ENCODE data around the gene SLC28A2. TPM values are rescaled to one million over a fixed set of nuclear protein-coding genes. Genes with fewer than 3 reads are reported as not detected.
"Not testable (repeated sequence)": the region's sequence is repeated elsewhere in the genome, so short reads cannot be mapped to it uniquely, and the experiment has no call there.

The SLC28A2 gene
- total RNA-seq, 1 experiment from 2014 or later: 0.20 TPM

- CTCF ChIA-PET: interaction anchor here (0.9 kb wide), 1 partner anchor 19 kb away, joined by 3 read pairs; no protein-coding TSS in a partner anchor
- DNase-seq (ENCODE audit: low spot score) (no peak), ATAC-seq (no peak)
- H3K36me3 Mint-ChIP-seq: peaks cover 30% of the 10 kb centered on the region
- peaks cover 77% of the 10 kb centered on the region for H3K9me3 Mint-ChIP-seq
- H3K27ac Mint-ChIP-seq: no peak overlapping the region
- H3K27me3 Mint-ChIP-seq (ENCODE audit: low read depth): peaks cover 30% of the 10 kb centered on the region
- peaks cover 4% of the 10 kb centered on the region; the same call in 1 of the 2 replicates for H3K4me1 Mint-ChIP-seq
- TF ChIP-seq, protein P1, sequence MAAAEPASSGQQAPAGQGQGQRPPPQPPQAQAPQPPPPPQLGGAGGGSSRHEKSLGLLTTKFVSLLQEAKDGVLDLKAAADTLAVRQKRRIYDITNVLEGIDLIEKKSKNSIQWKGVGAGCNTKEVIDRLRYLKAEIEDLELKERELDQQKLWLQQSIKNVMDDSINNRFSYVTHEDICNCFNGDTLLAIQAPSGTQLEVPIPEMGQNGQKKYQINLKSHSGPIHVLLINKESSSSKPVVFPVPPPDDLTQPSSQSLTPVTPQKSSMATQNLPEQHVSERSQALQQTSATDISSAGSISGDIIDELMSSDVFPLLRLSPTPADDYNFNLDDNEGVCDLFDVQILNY (CRISPR knock-in tag; IDR thresholded peaks at IDR 0.05): no peak
- TF ChIP-seq GABPB1 (CRISPR knock-in tag; IDR thresholded peaks at IDR 0.05) (no peak), SMAD4 (CRISPR knock-in tag; IDR thresholded peaks at IDR 0.05) (no peak), GTF2I (CRISPR knock-in tag; conservative IDR thresholded peaks at IDR 0.05) (no peak), ZNF423 (CRISPR knock-in tag; IDR thresholded peaks at IDR 0.05) (no peak)
- TF ChIP-seq, protein P2, sequence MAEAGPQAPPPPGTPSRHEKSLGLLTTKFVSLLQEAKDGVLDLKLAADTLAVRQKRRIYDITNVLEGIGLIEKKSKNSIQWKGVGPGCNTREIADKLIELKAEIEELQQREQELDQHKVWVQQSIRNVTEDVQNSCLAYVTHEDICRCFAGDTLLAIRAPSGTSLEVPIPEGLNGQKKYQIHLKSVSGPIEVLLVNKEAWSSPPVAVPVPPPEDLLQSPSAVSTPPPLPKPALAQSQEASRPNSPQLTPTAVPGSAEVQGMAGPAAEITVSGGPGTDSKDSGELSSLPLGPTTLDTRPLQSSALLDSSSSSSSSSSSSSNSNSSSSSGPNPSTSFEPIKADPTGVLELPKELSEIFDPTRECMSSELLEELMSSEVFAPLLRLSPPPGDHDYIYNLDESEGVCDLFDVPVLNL (CRISPR knock-in tag; IDR thresholded peaks at IDR 0.05; ENCODE audit: borderline replicate concordance, low read depth): no peak
- TF ChIP-seq, protein P3, sequence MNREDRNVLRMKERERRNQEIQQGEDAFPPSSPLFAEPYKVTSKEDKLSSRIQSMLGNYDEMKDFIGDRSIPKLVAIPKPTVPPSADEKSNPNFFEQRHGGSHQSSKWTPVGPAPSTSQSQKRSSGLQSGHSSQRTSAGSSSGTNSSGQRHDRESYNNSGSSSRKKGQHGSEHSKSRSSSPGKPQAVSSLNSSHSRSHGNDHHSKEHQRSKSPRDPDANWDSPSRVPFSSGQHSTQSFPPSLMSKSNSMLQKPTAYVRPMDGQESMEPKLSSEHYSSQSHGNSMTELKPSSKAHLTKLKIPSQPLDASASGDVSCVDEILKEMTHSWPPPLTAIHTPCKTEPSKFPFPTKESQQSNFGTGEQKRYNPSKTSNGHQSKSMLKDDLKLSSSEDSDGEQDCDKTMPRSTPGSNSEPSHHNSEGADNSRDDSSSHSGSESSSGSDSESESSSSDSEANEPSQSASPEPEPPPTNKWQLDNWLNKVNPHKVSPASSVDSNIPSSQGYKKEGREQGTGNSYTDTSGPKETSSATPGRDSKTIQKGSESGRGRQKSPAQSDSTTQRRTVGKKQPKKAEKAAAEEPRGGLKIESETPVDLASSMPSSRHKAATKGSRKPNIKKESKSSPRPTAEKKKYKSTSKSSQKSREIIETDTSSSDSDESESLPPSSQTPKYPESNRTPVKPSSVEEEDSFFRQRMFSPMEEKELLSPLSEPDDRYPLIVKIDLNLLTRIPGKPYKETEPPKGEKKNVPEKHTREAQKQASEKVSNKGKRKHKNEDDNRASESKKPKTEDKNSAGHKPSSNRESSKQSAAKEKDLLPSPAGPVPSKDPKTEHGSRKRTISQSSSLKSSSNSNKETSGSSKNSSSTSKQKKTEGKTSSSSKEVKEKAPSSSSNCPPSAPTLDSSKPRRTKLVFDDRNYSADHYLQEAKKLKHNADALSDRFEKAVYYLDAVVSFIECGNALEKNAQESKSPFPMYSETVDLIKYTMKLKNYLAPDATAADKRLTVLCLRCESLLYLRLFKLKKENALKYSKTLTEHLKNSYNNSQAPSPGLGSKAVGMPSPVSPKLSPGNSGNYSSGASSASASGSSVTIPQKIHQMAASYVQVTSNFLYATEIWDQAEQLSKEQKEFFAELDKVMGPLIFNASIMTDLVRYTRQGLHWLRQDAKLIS (CRISPR knock-in tag; IDR thresholded peaks at IDR 0.05; ENCODE audit: borderline replicate concordance): no peak
- POLR2A ChIA-PET: no interaction called here
- no peak overlapping the region for H3K4me3 Mint-ChIP-seq
Measured at GRCh38 chr15:45234562-45235235, 17.3 kb upstream of the SLC28A2 start.

- CTCF ChIA-PET: interaction anchor here (1.1 kb wide), 1 partner anchor 16 kb away, joined by 4 read pairs; no protein-coding TSS in a partner anchor
- H3K4me1 Mint-ChIP-seq; H3K27ac Mint-ChIP-seq; ATAC-seq; POLR2A ChIA-PET; DNase-seq (ENCODE audit: low spot score); H3K4me3 Mint-ChIP-seq: not testable (repeated sequence)
- H3K36me3 Mint-ChIP-seq: peaks cover 41% of the 10 kb centered on the region
- H3K27me3 Mint-ChIP-seq (ENCODE audit: low read depth): peaks cover 21% of the 10 kb centered on the region
- peaks cover 89% of the 10 kb centered on the region for H3K9me3 Mint-ChIP-seq
Measured at GRCh38 chr15:45236806-45237205, 15.2 kb upstream of the SLC28A2 start.

DNA sequence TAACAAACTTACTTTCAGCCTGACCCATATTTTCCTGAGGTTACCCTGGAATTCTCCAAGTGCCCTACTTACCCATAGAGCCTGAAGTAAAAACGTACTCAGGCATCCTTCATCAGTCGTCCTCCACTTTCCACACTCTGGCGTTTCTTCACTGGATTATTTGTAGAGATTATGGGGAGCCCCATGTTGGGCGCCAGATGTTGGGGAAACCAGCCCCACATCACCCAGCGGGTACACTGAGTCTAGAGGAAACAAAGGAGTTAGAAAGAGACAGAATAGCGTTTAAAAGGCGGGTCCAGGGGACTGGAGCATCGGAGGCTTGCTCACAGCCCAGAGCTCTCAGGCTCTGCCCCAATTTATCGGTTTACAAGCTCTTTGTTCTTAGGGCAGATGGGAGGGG, 9.7 kb upstream of the SLC28A2 start:
- POLR2A ChIA-PET: no interaction called here
- H3K27me3 Mint-ChIP-seq (ENCODE audit: low read depth): peaks cover 26% of the 10 kb centered on the region
- no peak for DNase-seq (ENCODE audit: low spot score)
- H3K4me1 Mint-ChIP-seq: peaks cover under 1% of the 10 kb centered on the region; the same call in 1 of the 2 replicates
- peaks cover 83% of the 10 kb centered on the region for H3K9me3 Mint-ChIP-seq
- no peak overlapping the region for H3K4me3 Mint-ChIP-seq
- no peak overlapping the region for H3K27ac Mint-ChIP-seq
- no peak for ATAC-seq
- CTCF ChIA-PET: no interaction called here
- peaks cover 47% of the 10 kb centered on the region for H3K36me3 Mint-ChIP-seq
- no peak for TF ChIP-seq ZNF317 (CRISPR knock-in tag; IDR thresholded peaks at IDR 0.05; ENCODE audit: borderline replicate concordance, low read depth)
- TF ChIP-seq ZNF138 (CRISPR knock-in tag; conservative IDR thresholded peaks at IDR 0.05): no peak

- CTCF ChIA-PET: no interaction called here
- no peak overlapping the region for H3K27ac Mint-ChIP-seq
- no peak overlapping the region for H3K4me3 Mint-ChIP-seq
- H3K27me3 Mint-ChIP-seq (ENCODE audit: low read depth): peaks cover 4% of the 10 kb centered on the region; the same call in 1 of the 2 replicates
- POLR2A ChIA-PET: no interaction called here
- H3K4me1 Mint-ChIP-seq: 0 out of 2 replicates have a peak, but pooled peaks cover 2% of the 10 kb centered on the region
- peaks cover 7% of the 10 kb centered on the region for H3K36me3 Mint-ChIP-seq
- TF ChIP-seq ZSCAN18 (CRISPR knock-in tag; IDR thresholded peaks at IDR 0.05) (no peak), NFYB (CRISPR knock-in tag; conservative IDR thresholded peaks at IDR 0.05; ENCODE audit: low read depth) (no peak), ZNF232 (CRISPR knock-in tag; IDR thresholded peaks at IDR 0.05) (no peak), RORB (CRISPR knock-in tag; IDR thresholded peaks at IDR 0.05) (no peak), ZBTB43 (CRISPR knock-in tag; IDR thresholded peaks at IDR 0.05) (no peak), ZNF416 (CRISPR knock-in tag; IDR thresholded peaks at IDR 0.05) (no peak), NR2C2 (CRISPR knock-in tag; IDR thresholded peaks at IDR 0.05) (no peak), ERG (CRISPR knock-in tag; IDR thresholded peaks at IDR 0.05) (no peak), SMAD3 (CRISPR knock-in tag; IDR thresholded peaks at IDR 0.05; ENCODE audit: borderline replicate concordance) (no peak)
- DNase-seq (ENCODE audit: low spot score) (no peak), ATAC-seq (no peak)
- H3K9me3 Mint-ChIP-seq: peaks cover 20% of the 10 kb centered on the region
Measured at GRCh38 chr15:45249125-45249780, 2.8 kb upstream of the SLC28A2 start.
